GM12873 (cell line): ENCODE results near the gene KRTAP12-1.

ENCODE experiments used
- CTCF ChIP-seq: IDR thresholded peaks from 2 replicates; pipeline ENCODE4 v1.5.1; 2012; ENCODE audit warnings: low read depth, mild to moderate bottlenecking, moderate library complexity, low read length, control low read depth; ENCODE audit not compliant: insufficient read depth; ENCODE audit errors: missing control alignments

Gene KRTAP12-1

GRCh38 chr21:44710756-44711326, 28.9 kb upstream of the KRTAP12-1 start:
- no peak for TF ChIP-seq CTCF

- TF ChIP-seq CTCF: no peak
These were observed 28.3 kb upstream of the KRTAP12-1 start for GRCh38 chr21:44710294-44710665.

- TF ChIP-seq CTCF: no peak
These were observed 27.7 kb upstream of the KRTAP12-1 start for GRCh38 chr21:44709426-44710293.

- TF ChIP-seq CTCF: no peak
These were observed 27.0 kb upstream of the KRTAP12-1 start for GRCh38 chr21:44708866-44709425.

GRCh38 chr21:44708213-44708865, 26.4 kb upstream of the KRTAP12-1 start:
- TF ChIP-seq CTCF: no peak

GRCh38 chr21:44706706-44707581, 25.0 kb upstream of the KRTAP12-1 start:
- no peak for TF ChIP-seq CTCF
